Ammon's horn (tissue), 1 donor: ENCODE measurements around the gene OR10A2.
"Not testable (repeated sequence)": the region's sequence is repeated elsewhere in the genome, so short reads cannot be mapped to it uniquely, and the experiment has no call there.

Experiments
- DNase-seq: peaks from one replicate; pipeline ENCODE4 v3.0.0-alpha.2; 2016; ENCODE audit warnings: low spot score

The OR10A2 gene, protein sequence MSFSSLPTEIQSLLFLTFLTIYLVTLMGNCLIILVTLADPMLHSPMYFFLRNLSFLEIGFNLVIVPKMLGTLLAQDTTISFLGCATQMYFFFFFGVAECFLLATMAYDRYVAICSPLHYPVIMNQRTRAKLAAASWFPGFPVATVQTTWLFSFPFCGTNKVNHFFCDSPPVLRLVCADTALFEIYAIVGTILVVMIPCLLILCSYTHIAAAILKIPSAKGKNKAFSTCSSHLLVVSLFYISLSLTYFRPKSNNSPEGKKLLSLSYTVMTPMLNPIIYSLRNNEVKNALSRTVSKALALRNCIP

DNA sequence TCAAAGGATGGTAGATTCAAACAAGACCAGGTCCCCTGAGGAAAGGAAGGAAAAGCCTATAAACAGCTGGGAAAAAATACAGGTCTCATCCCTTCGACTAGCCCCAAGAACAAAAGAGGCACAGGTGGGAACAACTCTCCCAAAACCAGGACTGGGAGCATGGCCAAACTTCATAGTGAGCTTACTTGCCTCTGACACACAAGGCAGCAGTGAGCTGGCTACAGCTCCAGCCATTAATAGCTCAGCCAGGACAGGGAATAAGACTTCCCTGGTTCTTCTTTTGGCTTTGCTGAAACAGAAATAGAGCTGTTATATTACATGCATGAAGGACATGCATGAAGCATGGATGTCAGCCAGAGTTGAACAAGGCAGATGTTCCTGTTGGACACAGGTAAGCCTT, at the start of gene OR10A2:
Gene OR10A2, plus strand, starts transcription at position 97 of the 400 bp plus-strand sequence. CDS start 6,698 bp downstream, outside the sequence.
- DNase-seq: no peak

DNA sequence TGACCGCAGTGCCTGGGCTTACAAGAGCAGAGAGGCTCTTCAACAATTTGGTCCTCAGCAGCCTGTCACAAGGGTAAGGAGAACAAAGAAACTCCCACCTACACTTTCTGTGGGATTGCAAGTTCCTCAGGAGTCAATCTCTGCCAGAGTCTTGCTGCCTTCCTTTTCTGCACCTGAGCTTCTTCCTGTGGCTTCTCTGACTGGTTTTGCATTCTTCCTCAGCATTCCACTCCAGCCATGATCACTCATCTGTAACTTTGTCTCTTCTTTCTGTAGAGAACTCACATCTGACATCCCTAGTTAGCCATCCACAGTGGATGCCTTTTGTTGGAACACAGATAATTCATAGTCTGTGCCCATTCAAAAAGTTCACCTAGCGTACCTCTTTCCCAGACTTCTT, 49.2 kb upstream of the OR10A2 start:
- DNase-seq: no peak

DNA sequence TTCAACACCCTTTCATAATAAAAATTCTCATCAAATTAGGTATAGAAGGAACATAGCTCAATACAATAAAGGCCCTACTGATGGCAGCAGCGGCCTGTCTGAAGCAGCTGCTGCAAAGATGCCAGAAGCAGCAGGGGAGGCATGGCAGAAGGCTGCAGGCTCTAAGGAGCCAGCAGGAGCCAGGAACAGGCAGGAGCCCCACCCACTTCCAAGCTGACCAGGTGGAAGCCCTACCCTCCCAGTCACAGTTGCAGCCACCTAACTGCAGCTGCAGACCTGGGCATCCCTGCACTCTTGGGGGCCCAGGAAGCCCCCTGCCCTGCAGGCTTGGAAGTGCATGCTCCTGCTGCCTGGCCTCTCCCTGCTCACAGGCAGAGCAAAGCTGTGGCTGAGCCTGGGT, 45.2 kb upstream of the OR10A2 start:
- DNase-seq: no peak

DNA sequence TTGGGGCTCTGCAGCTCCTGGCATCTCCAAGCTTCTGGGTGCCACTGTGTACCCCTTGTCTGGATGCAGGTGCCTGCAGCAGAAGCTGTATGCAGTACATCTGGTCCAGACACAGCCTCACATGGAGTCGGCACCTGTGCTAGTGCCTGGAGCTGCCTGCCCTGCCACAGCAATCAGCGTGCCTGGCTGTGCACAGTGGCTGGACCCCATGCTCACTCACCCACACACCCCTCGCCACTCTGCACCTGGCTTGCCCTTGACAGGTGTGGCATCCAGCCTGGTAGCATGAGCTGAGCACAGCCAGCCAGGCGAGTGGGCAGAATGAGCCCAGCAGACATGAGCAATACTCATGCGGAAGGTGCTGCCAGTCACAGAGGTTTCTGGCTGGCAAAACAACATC, 43.9 kb upstream of the OR10A2 start:
- no peak for DNase-seq

DNA sequence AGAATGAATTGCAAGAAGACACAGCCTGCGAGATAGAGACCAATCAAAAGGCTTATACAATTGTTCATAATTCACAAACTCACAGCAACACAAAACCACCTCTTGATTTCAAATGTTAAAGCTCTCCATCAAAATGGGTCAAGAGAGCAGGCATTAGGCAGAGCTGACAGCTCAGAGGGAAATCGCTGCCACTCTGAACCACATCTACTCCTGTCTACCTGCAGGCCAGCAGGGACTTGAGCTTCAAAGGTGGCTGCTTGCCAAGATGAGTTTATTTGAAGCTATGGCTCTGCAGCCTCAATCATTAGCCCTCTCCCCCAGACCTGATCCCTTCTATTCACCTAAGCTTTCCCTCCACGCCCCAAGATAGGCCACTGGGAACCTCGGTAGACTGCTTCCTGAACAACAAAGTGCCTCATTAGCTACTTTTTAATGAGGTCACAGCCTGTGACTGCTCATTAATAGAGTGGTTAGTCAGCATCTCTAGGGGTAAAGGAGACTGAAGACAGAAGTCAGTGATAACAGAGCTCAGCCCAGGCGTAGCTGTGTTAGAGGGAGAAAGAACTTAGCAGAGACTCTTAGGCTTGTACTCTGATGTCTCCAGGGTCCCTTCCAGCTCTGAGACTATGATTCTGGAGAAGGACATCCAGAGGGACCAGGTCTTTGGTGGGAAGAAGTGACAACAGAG, 38.6 kb upstream of the OR10A2 start:
- DNase-seq: no peak

DNA sequence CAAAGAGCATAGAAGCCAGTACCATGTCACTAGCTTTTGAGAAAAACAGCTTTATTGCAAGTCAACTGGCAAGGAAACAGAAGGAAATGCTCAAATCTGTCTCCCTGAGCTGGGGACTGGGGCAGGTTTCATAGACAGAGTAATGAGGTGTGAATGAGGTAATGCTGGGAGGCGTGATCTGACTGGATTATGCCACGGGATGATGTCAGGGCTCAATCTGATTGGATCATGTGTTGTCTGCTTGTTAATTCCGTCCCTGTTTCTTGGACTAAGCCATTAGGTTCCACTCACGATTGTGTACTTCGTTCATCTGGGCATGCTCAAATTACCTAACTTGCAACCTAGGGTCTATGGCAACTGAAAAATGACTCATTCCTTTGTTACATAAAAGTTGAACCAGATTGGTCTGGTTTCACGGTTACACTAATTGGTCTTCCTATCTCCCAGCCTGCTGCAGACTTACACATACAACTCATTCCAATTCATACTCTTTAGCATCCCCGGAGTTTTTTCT, 37.6 kb upstream of the OR10A2 start:
- DNase-seq: no peak

DNA sequence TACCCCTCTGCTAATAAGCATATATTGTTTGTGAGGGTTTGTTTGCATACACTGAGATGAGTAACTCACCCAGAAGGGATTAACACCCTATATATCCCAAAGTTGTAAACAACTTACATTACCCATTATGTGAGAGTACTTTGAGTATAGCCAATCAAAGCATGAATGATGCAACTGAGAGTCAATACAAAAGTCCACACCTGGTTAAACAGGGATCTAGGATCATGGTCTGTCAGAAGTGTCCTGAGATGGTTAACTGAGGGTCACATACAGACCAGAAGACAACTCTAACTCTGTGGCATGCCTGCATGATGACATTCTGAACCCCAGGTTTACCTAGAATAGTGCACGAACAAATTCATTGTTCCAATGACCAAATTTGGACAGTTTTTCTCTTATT, 34.8 kb upstream of the OR10A2 start:
- DNase-seq: no peak

DNA sequence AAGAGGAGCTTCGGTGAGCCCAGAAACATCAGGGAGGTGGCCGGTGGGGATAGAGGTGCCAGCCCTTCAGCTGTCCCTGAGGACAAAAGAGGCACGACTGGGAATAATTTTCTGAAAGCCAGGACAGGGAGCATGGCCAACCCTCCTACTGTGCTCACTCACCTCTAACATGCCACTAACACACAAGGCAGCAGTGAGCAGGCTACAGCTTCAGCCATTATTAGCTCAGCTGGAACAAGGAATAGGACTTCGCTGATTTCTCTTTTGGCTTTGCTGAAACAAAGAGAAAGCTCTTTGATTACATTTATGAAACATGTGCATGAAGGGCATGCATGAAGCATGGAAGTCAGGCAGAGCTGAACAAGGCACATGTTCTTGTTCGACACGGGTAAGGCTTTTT, 29.5 kb upstream of the OR10A2 start:
- no peak for DNase-seq

DNA sequence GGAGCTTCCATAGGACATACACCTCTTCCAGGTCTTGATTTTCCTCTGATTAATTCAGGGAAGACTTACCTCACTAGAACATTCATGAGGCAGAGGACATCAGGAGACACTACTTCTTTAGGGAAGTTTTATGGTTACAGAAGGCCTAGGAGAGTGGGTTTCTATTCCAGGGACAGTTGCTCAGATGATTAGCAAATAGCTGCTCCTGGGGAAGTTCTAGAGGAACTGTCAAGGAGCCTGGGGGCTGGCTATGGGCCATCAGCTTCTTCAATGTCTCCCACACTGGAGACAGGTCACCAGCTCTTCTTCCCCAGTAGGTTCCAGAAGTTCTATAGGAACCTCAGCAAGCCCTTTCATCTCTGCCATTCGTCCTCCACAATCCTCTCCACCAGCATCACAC, 28.8 kb upstream of the OR10A2 start:
- no peak for DNase-seq

DNA sequence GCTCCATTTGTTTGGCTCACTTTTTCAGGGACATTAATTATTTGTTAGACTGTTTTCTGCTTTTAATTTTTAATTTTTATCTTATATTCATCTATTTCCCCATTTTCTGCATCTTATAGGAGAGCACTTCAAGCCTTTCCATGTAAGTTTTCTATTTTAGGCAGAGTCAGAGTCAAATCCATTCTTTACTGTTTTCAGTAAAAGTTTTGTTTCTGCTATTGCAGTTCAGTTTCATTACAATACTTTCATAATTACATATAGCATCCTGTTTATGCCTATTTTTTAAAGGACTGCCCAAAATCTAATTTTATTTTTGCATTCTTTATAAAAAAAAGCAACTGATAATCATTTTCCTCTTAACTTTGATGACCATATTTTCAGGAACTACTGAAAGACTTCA, 21.2 kb upstream of the OR10A2 start:
- no peak for DNase-seq

DNA sequence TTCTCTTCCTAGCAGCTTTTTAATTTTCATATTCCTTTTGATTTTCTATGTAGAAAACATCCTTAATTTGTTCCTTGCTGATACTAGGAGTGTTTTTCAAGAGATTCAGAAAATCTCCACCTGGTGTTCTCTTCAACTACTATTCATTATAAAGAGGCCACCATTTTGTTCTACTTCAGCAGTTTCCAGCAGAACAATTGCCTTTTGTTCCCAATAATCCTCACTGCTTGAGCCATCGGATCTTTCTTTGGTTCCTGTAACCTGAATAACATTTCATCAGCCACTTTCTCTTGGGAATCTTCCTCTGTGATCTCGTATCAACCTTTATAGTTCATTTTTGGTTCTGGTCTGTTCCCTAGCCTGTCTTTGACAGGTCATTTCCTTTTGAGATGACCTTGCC, 19.2 kb upstream of the OR10A2 start:
- DNase-seq: no peak

DNA sequence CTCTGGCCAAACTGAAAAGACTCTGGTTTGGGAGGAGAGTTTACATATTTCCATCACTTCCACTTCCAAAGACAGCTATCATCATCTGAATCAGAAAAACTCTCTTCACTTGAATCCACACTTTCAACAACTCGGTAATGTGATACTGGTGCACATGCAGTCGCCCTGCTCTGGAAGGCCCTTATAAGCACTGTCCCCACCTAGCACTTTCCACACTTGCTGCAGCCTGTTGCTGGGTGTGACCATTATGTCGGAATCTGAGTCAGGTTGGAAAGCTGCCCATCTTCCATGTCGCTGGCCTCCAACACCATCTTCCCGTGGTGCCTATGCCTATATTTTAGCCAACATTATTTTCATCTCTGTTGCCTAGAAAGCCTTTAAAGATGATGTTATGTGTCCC, 18.5 kb upstream of the OR10A2 start:
- no peak for DNase-seq

DNA sequence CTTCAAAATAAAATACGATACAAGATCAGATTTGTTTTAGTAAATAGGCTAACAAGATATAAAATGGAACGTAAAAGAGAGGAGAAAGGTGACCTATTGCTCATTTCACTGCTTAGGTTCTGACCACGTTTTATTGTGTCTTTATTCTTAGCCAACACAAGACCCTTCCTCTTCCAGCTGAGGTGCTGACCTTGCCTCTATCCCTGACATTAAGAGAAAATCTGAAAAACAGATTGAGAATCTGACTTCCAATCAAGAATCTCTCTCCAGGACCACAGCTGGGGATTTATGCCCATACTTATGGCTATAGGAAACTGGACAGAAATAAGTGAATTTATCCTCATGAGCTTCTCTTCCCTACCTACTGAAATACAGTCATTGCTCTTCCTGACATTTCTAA, 17.5 kb upstream of the OR10A2 start, which contains the start of gene OR10A5:
Gene OR10A5, plus strand, starts transcription at position 301 of the 400 bp plus-strand sequence. Its CDS starts 0 bp downstream, at position 301.
- DNase-seq: no peak

DNA sequence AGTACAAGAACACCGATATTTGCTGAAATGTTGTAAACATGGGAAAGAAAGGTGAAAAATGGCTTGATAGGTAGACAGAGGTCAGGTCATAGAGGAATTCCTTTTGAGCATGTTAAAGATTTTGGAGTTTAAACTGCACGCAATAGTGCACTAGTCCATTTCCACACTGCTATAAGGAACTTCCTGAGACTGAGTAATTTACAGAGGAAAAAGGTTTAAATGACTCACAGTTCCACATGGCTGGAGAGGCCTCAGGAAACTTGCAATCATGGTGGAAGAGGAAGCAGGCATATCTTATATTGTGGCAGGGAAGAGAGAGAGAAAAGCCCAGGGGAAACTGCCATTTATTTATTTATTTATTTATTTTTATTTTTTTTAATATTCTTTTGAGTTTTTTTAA, 12.3 kb upstream of the OR10A2 start:
- no peak for DNase-seq

DNA sequence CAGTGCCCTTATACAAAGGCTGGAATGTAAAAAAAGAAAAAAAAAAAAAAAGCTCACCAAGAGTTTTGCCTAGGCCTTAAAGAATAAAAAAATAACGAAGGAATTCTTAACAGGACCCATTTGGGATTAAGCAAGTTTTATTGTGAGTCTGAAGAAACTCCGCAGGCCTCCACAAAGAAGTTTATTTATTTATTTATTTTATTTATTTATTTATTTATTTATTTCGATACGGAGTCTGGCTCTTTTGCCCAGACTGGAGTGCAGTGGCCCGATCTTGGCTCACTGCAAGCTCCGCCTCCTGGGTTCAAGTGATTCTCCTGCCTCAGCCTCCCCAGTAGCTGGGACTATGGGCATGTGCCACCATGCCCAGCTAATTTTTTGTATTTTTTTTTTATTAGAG, 8.1 kb upstream of the OR10A2 start:
- DNase-seq: not testable (repeated sequence)

DNA sequence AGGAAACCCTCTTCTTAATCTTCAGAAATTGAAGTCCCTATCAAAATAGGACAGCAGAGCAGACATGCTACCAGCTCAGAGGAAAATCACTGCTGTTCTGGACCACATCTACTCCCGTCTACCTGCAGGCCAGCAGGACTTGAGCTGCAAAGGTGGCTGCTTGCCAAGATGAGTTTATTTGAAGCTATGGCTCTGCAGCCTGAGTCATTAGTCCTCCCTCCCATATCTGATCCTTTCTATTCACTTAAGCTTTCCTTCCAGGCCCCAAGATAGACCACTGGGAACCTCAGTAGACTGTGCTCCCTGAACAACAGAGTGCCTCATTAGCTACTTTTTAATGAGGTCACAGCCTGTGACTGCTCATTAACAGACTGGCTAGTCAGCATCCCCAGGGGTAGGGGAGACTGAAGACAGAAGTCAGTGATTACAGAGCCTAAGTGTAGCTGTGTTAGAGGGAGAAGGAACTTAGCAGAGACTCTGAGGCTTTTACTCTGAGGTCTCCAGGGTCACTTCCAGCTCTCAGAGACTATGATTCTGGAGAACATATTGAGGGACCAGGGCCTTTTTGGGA, 6.8 kb upstream of the OR10A2 start:
- DNase-seq: no peak

DNA sequence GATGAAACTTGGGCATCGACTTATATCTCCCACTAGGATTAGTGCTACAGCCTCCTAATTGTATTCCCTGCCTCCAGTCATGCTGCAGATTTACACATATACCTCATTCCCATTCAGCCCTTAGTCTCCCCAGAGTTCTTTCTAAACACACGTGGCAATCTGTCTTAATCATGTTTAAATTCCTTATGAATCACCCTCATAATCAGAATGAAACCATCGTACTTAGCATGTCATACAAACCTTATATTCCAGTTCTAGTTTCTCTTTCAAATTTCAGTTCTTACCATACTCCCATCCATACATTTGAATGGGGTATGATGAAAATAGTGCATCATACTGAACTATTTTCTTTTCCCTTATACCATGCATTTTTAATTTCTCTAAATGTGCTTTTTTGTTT, 6.0 kb upstream of the OR10A2 start:
- no peak for DNase-seq

DNA sequence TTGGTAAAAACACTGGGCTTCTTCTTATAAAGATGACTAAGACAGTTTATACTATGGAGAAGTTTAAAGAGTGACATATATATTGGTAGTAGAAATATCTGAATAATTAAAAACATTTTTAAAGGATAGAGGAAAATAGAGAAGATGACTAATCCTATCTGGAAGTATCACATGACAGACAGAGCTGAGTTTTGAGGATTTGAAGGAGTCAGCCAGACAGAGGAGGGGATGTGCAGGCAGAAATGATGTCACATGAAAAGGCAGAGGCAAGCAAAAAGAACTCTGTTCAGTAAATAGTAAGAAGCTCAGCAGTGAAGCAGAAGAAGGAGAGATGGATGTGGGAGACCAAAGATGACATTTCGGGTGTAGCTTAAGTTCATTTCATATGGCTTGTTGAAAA, 1.6 kb downstream of the OR10A2 start:
- no peak for DNase-seq

DNA sequence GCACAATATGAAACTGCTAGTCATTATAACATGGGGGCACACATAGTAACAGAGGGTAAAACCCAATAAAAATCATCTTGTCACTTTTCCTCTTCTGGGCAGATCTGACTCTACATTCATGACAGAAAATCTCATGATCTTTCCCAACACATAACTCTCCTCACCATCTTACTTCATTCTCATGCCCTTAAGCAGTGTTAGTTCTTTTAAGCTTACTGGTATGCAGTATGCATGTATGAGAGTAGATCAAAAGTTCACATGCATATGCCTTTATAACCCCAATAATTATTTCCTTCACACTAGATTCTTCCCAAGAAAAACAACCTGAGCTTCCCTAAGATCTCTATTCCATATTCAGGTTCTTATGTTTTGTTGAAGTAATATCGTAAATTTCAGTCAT, 8.4 kb downstream of the OR10A2 start:
- DNase-seq: no peak

DNA sequence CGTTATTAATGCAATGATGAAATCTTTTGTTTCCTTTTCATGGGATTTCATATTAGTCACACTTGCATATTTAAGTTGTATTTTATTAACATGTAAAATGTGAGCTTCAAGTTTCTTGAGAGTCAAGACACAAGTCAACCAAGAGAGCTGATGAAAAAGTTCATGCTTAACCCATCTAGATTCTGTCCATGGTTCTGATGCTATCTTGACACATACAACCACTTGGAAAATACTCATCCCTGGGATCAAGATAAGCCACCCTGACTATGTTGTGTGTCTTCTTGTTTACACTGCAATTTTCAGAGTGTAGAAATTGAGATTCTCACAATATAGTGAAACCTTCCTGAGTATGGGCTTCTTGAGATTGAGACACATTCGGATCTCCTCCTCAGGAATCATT, 12.9 kb downstream of the OR10A2 start:
- no peak for DNase-seq

DNA sequence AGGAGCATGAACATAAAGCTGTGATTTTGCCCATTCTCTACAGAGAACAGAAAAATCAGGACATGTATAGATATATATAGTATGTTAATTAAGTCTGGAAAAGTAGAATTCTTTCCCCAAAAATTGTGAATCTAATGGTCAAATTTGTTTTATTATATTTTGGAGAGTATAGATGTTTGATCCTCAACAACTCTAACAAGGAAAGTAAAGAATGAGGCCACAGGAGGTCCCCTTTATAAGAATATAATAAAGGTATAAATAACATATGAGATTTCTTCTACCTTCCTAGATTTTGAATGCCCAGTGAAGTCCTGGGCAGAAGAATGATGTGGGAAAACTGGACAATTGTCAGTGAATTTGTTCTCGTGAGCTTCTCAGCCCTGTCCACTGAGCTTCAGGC, 13.5 kb downstream of the OR10A2 start, which contains the start of gene OR10A4:
Gene OR10A4, plus strand, starts transcription at position 301 of the 400 bp plus-strand sequence. Its CDS starts 23 bp downstream, at position 324.
- no peak for DNase-seq

DNA sequence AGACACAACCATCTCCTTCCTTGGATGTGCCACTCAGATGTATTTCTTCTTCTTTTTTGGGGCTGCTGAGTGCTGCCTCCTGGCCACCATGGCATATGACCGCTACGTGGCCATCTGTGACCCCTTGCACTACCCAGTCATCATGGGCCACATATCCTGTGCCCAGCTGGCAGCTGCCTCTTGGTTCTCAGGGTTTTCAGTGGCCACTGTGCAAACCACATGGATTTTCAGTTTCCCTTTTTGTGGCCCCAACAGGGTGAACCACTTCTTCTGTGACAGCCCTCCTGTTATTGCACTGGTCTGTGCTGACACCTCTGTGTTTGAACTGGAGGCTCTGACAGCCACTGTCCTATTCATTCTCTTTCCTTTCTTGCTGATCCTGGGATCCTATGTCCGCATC, 14.1 kb downstream of the OR10A2 start:
- DNase-seq: no peak

DNA sequence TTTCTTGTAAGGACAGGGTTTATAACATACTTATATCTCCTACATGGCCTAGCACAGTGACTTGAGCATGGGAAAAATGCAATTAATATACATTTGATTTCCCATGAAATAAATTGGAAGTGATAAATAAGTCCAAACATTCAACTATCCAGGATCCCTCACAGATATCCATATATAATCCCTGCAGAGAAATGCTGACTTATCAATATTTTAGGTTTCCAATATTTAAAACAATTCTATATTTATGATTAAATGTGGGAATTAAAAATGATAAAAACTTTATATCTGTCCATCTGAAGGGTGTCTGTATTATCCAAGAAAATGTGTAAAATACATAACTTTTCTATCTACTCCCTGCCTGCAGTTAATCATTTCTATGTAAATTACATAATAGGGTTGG, 19.9 kb downstream of the OR10A2 start:
- no peak for DNase-seq
